ENCODE measurements around the gene URB2.
"Not testable (repeated sequence)": the region's sequence is repeated elsewhere in the genome, so short reads cannot be mapped to it uniquely, and the experiment has no call there.

URB2 gene

DNA sequence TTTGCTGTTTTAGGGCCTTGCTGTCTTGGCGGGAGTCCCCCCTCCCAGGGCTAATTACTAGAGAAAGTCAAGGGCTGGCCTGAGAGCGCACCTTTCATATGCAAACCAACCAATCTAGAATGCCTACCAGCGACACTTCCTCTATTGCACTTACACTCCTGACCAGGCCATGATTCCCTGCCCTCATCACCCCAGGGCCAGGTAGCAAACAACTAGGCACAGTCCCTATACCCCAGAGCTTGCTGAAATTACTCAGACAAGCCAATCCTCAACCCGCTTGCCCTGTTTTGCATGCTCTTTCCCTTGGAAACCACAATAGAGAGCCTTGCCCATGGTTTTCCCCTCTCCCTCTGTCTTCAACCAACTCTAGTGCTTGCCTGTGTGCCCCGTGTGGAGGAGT is 70.3 kb downstream of the URB2 start:
- DNase-seq, result no peak

GRCh38 chr1:229699613-229700267 is 73.7 kb downstream of the URB2 start:
- DNase-seq, result no peak

GRCh38 chr1:229704157-229704556 is 78.1 kb downstream of the URB2 start:
- DNase-seq, result no peak

- not testable (repeated sequence) for DNase-seq
These were observed 79.1 kb downstream of the URB2 start for GRCh38 chr1:229705152-229705551.

GRCh38 chr1:229707127-229707526 is 81.1 kb downstream of the URB2 start:
- not testable (repeated sequence) for DNase-seq

- no peak for DNase-seq
These were observed 83.5 kb downstream of the URB2 start for GRCh38 chr1:229709500-229710013.
